MCF 10A (cell line): ENCODE data around the gene OR6T1. TPM values are rescaled to one million over a fixed set of nuclear protein-coding genes. Genes with fewer than 3 reads are reported as not detected.

Source experiments
- Bru-seq: library from RNA; stranded (reverse); fragments of 400-500 nt; gene quantifications from one replicate; lab custom pipeline; 2021; lab: Mats Ljungman, UMichigan
- BruChase-seq, 2 experiments: library from RNA; stranded (reverse); fragments of 400-500 nt; gene quantifications; one replicate each; lab custom pipeline; 2021; lab: Mats Ljungman, UMichigan
- BruUV-seq: library from RNA; stranded (reverse); fragments of 400-500 nt; replicated peaks from 2 replicates; lab custom pipeline; 2021; lab: Mats Ljungman, UMichigan
- CTCF ChIA-PET: fragments of 300-600 bp; sonication (Branson Sonifier 250); formaldehyde crosslinking; extraction: SDS; loops from one replicate; lab custom pipeline; 2021; ENCODE audit warnings: antibody characterized with exemption, inconsistent platforms; lab: Yijun Ruan, JAX
- POLR2A ChIA-PET: fragments of 300-600, 350-650 bp; sonication (Branson Sonifier 250); formaldehyde crosslinking; extraction: SDS; loops from one replicate; lab custom pipeline; 2020; ENCODE audit warnings: antibody characterized with exemption, inconsistent platforms; lab: Yijun Ruan, JAX
- DNase-seq: peaks from one replicate; pipeline ENCODE4 v3.0.0-alpha.2; 2018; ENCODE audit not compliant: unreplicated experiment
- H3K27ac Mint-ChIP-seq: one replicate; pipeline ENCODE4 v1.8.0; 2022; ENCODE audit warnings: mild to moderate bottlenecking, low read depth, mixed read lengths; ENCODE audit not compliant: unreplicated experiment
- H3K27me3 Mint-ChIP-seq: one replicate; pipeline ENCODE4 v1.8.0; 2022; ENCODE audit warnings: mixed read lengths; ENCODE audit not compliant: insufficient read depth, unreplicated experiment
- H3K36me3 Mint-ChIP-seq: one replicate; pipeline ENCODE4 v1.8.0; 2022; ENCODE audit warnings: mild to moderate bottlenecking, moderate library complexity, mixed read lengths; ENCODE audit not compliant: insufficient read depth, unreplicated experiment
- H3K4me1 Mint-ChIP-seq: one replicate; pipeline ENCODE4 v1.8.0; 2022; ENCODE audit warnings: mixed read lengths; ENCODE audit not compliant: insufficient read depth, unreplicated experiment
- H3K4me3 Mint-ChIP-seq: one replicate; pipeline ENCODE4 v1.8.0; 2022; ENCODE audit warnings: mild to moderate bottlenecking, moderate library complexity, mixed read lengths; ENCODE audit not compliant: unreplicated experiment
- H3K9me3 Mint-ChIP-seq: one replicate; pipeline ENCODE4 v1.8.0; 2022; ENCODE audit warnings: mixed read lengths; ENCODE audit not compliant: unreplicated experiment
- CTCF ChIP-seq: fragments of 200-600 bp; IDR thresholded peaks from one replicate; pipeline ENCODE4 v1.8.0; 2022; ENCODE audit warnings: antibody characterized with exemption, mild to moderate bottlenecking; ENCODE audit not compliant: unreplicated experiment
- intact Hi-C: fragments of 100-400 bp; cut with micrococcal nuclease; formaldehyde crosslinking; loops from 2 replicates; pipeline ENCODE4 v1.14.1; 2022
- long read RNA-seq: library from polyadenylated mRNA; stranded (forward); transcript quantifications from one replicate; pipeline ENCODE4 v2.0.0, GENCODE V29; 2022
- total RNA-seq: library from RNA; stranded (reverse); gene quantifications from 2 replicates; pipeline ENCODE4 v1.2.3, GENCODE V29; 2022

The OR6T1 gene
- total RNA-seq: not detected in 2 replicates
- Bru-seq, nascent RNA: not detected
- BruChase-seq, experiment 1, labeled RNA remaining after a 6-hour chase: percentile 17 among the genes with signal in this experiment
- BruChase-seq, experiment 2, labeled RNA remaining after a 2-hour chase: percentile 26 among the genes with signal in this experiment
- long read RNA-seq: 0 reads

GRCh38 chr11:123943738-123944137, at the start of gene OR6T1:
TSS of gene OR6T1 (minus strand) at chr11:123943838. CDS start at chr11:123943838, 0 bp downstream.
- Mint-ChIP-seq H3K9me3 (peaks cover 7% of the 10 kb centered on the region), H3K36me3 (no peaks in the 10 kb centered on the region), H3K4me3 (no peak within 1 kb of the TSS), H3K27ac (no peak within 1 kb of the TSS), H3K27me3 (no peaks in the 10 kb centered on the region), H3K4me1 (no peaks in the 10 kb centered on the region)
- no TSS peak for BruUV-seq
- intact Hi-C loops: no loop called here
- POLR2A ChIA-PET: no interaction called here
- TF ChIP-seq CTCF: no peak
- CTCF ChIA-PET: interaction anchor here (0.5 to 0.8 kb wide), 4 partner anchors 9 to 696 kb away, joined by 3 to 4 read pairs (median 3); no protein-coding TSS in a partner anchor
- no peak for DNase-seq

- no TSS peak for BruUV-seq
- no peak for TF ChIP-seq CTCF
- Mint-ChIP-seq H3K27ac (peak overlapping the region; percentile 89), H3K4me3 (no peak overlapping the region), H3K4me1 (peaks cover 32% of the 10 kb centered on the region), H3K36me3 (peaks cover 6% of the 10 kb centered on the region), H3K27me3 (no peaks in the 10 kb centered on the region), H3K9me3 (peaks cover 16% of the 10 kb centered on the region)
- POLR2A ChIA-PET: interaction anchor here (0.6 kb wide), 1 partner anchor 119 kb away, joined by 3 read pairs; no protein-coding TSS in a partner anchor
- DNase-seq: no peak
- CTCF ChIA-PET: no interaction called here
- intact Hi-C loops: no loop called here
Measured at GRCh38 chr11:123979311-123979710, 35.7 kb upstream of the OR6T1 start.

GRCh38 chr11:123977731-123978347, 34.2 kb upstream of the OR6T1 start, which contains the start of gene OR10S1:
TSS of gene OR10S1 (minus strand) at chr11:123977781. CDS start at chr11:123977664, 117 bp downstream.
- TSS peak; percentile 82 for BruUV-seq

More at GRCh38 chr11:123977731-123978347, 34.2 kb upstream of the OR6T1 start, which contains the start of gene OR10S1:
- H3K27me3 Mint-ChIP-seq: no peaks in the 10 kb centered on the region
- peak within 1 kb of the TSS; percentile 89 for H3K27ac Mint-ChIP-seq
- peaks cover 7% of the 10 kb centered on the region for H3K9me3 Mint-ChIP-seq
- CTCF ChIA-PET: no interaction called here
- TF ChIP-seq CTCF: no peak
- H3K36me3 Mint-ChIP-seq: peaks cover 6% of the 10 kb centered on the region
- H3K4me1 Mint-ChIP-seq: peaks cover 45% of the 10 kb centered on the region
- POLR2A ChIA-PET: no interaction called here
- intact Hi-C loops: no loop called here
- DNase-seq: peak; percentile 79
- no peak within 1 kb of the TSS for H3K4me3 Mint-ChIP-seq
